A549 (cell line): ENCODE results near the gene CACNA1G.

Experiments used
- CBX8 ChIP-seq: fragments of 200-600 bp; sonication (generic); IDR thresholded peaks from 2 replicates; pipeline ENCODE4 v1.6.1; 2016
- CEBPB ChIP-seq, 2 experiments: fragments of >200 bp in 1 of 2; sonication (Bioruptor Twin) in 1 of 2; formaldehyde crosslinking in 1 of 2; IDR thresholded peaks; 2 replicates each; pipeline ENCODE4 v1.6.1; 2012 to 2016
- GATA3 ChIP-seq: IDR thresholded peaks from 2 replicates; pipeline ENCODE4 v1.6.1; 2012; ENCODE audit warnings: borderline replicate concordance
- POLR2A ChIP-seq: IDR thresholded peaks from 2 replicates; pipeline ENCODE4 v1.6.1; 2012; ENCODE audit warnings: mild to moderate bottlenecking, low read length
- TF ChIP-seq, protein P1 (sequence below): fragments of 450-650 bp; IDR thresholded peaks from 2 replicates; pipeline ENCODE4 v1.6.1; 2014; ENCODE audit warnings: antibody characterized with exemption

DNA sequence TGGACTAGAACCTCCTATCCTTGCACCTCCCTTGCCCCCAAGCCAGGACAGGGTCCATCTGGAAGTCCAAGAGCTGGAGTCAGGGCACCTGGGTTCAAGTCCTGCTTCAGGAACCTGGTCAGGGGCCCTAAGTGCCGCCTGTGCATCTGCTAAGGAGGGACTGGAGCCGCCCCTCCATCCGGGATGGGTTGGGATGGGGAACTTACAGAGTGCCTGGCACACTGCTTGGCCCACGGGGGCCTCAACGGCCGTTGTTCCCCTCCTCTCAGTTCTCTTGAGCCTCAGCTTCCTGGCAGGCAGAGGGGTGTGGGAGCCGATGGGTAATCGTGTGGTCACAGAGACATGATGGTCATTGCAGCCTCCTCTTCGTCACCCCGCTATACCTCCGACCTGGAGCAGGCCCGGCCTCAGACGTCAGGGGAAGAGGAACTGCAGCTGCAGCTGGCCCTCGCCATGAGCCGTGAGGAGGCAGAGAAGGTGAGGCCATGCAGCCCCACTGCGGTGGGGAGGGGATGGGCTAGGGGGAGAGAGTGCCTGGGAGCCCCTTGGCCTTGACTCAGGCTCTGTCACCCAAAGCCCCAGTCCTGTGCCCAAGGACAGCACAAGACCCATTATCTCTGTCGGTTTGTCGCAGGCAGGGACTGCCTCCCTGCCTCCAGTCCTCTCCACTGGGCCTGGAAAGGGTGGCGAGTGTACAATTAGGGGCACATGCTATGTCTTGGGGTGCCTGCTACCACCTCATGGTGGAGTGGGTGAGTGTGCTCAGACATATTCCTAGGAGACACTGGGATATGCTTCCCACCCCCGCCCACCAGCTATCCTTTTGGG is 22.6 kb upstream of the CACNA1G start:
- no peak for TF ChIP-seq POLR2A
- TF ChIP-seq CBX8 = no peak
- no peak for TF ChIP-seq GATA3
- TF ChIP-seq, protein P1, sequence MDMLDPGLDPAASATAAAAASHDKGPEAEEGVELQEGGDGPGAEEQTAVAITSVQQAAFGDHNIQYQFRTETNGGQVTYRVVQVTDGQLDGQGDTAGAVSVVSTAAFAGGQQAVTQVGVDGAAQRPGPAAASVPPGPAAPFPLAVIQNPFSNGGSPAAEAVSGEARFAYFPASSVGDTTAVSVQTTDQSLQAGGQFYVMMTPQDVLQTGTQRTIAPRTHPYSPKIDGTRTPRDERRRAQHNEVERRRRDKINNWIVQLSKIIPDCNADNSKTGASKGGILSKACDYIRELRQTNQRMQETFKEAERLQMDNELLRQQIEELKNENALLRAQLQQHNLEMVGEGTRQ = no peak
- TF ChIP-seq CEBPB (IDR thresholded peaks at IDR 0.05) = no peak
